Thymus (tissue), 11 donors: Measurements from ENCODE around the gene RASA3. TPM values are rescaled to one million over a fixed set of nuclear protein-coding genes. Genes with fewer than 3 reads are reported as not detected.
A peak's percentile ranks its signal among the peaks of the same experiment; 100 is the strongest.

Source experiments
- DNase-seq, 9 donors: peaks; one replicate each; pipeline ENCODE4 v3.0.0-alpha.2; 2013; ENCODE audit warnings: low spot score in 9 of 9, low read depth in 6 of 9, missing footprints in 1 of 9
- H3K27ac ChIP-seq, 2 donors: one replicate each; pipeline ENCODE4 v1.5.1; 2013; ENCODE audit warnings: control low read depth in 1 of 2, low read depth in 1 of 2, low read length in 1 of 2, mild to moderate bottlenecking in 1 of 2, moderate library complexity in 1 of 2
- H3K27me3 ChIP-seq, 2 donors: one replicate each; pipeline ENCODE4 v1.5.1; 2013; ENCODE audit warnings: low read length in 1 of 2; ENCODE audit not compliant: control insufficient read depth in 2 of 2, insufficient read depth in 1 of 2
- H3K36me3 ChIP-seq, 2 donors: one replicate each; pipeline ENCODE4 v1.5.1; 2013; ENCODE audit warnings: low read length in 1 of 2, mild to moderate bottlenecking in 1 of 2, moderate library complexity in 1 of 2; ENCODE audit not compliant: control insufficient read depth in 2 of 2, insufficient read depth in 2 of 2
- H3K4me1 ChIP-seq, 2 donors: one replicate each; pipeline ENCODE4 v1.5.1; 2013; ENCODE audit warnings: low read length in 2 of 2; ENCODE audit not compliant: control insufficient read depth in 2 of 2, insufficient read depth in 2 of 2
- H3K4me3 ChIP-seq, 2 donors: one replicate each; pipeline ENCODE4 v1.5.1; 2013; ENCODE audit warnings: low read length in 2 of 2, control low read depth in 1 of 2, mild to moderate bottlenecking in 1 of 2
- H3K9me3 ChIP-seq, 2 donors: one replicate each; pipeline ENCODE4 v1.5.1; 2013; ENCODE audit warnings: low read length in 1 of 2, mild to moderate bottlenecking in 1 of 2; ENCODE audit not compliant: control insufficient read depth in 2 of 2, insufficient read depth in 1 of 2
- WGBS: extraction: QIAGEN DNeasy Blood & Tissue Kit; methylation state at CpG from one replicate; pipeline ENCODE4 v1.1.7; 2013; 5-methylcytosine and 5-hydroxymethylcytosine counted together
- polyA plus RNA-seq: library from polyadenylated mRNA; stranded (reverse); fragments of 200-250 nt; gene quantifications from one replicate; pipeline ENCODE4 v1.2.3, GENCODE V29; 2013
- total RNA-seq: library from RNA; stranded (reverse); fragments of 120-200 nt; gene quantifications from one replicate; pipeline ENCODE4 v1.2.4, GENCODE V29; 2013
- donor health status: healthy.

Gene RASA3
- total and polyA plus RNA-seq, 2 donors: 23.8 to 25.1 TPM

- peak overlapping the region; percentile 85 to 94 for H3K27ac ChIP-seq
- WGBS: 2% methylated on average over 30 of the region's 30 CpGs
- no peaks in the 10 kb centered on the region for H3K36me3 ChIP-seq
- H3K4me1 ChIP-seq: peaks cover 18 to 69% of the 10 kb centered on the region in 2 donors
- H3K27me3 ChIP-seq: peaks cover 0 to 2% of the 10 kb centered on the region in 2 donors
- H3K4me3 ChIP-seq: peak overlapping the region; percentile 73 to 93
- DNase-seq: peak in 3 of 9 donors; percentile 53 to 86 (median 68)
- peaks cover 0 to 4% of the 10 kb centered on the region in 2 donors for H3K9me3 ChIP-seq
Observed at GRCh38 chr13:114130837-114131582, 1.4 kb downstream of the RASA3 start.

- peak overlapping the region; percentile 70 to 94 for H3K27ac ChIP-seq
- peaks cover 0 to 2% of the 10 kb centered on the region in 2 donors for H3K27me3 ChIP-seq
- H3K9me3 ChIP-seq: peaks cover 2 to 9% of the 10 kb centered on the region in 2 donors
- H3K4me3 ChIP-seq: peak overlapping the region; percentile 73 to 93
- peaks cover 21 to 74% of the 10 kb centered on the region in 2 donors for H3K4me1 ChIP-seq
- WGBS: 72% methylated on average over 18 of the region's 18 CpGs
- DNase-seq: no peak
- peaks cover 0 to 4% of the 10 kb centered on the region in 2 donors for H3K36me3 ChIP-seq
Observed at GRCh38 chr13:114130131-114130836, 2.1 kb downstream of the RASA3 start.

- H3K36me3 ChIP-seq: peaks cover 0 to 4% of the 10 kb centered on the region in 2 donors
- peaks cover 0 to 2% of the 10 kb centered on the region in 2 donors for H3K27me3 ChIP-seq
- H3K4me3 ChIP-seq: peak overlapping the region in 1 of 2 donors; percentile 93
- 80% methylated on average over 9 of the region's 9 CpGs for WGBS
- H3K27ac ChIP-seq: peak overlapping the region in 1 of 2 donors; percentile 94
- peaks cover 2 to 11% of the 10 kb centered on the region in 2 donors for H3K9me3 ChIP-seq
- H3K4me1 ChIP-seq: peaks cover 23 to 76% of the 10 kb centered on the region in 2 donors
- DNase-seq: peak in 1 of 9 donors; percentile 50
Observed at GRCh38 chr13:114129649-114130062, 2.8 kb downstream of the RASA3 start.

- peaks cover 23 to 77% of the 10 kb centered on the region in 2 donors for H3K4me1 ChIP-seq
- peaks cover 2 to 11% of the 10 kb centered on the region in 2 donors for H3K9me3 ChIP-seq
- peak in 3 of 9 donors; percentile 69 to 85 (median 69) for DNase-seq
- 26% methylated on average over 37 of the region's 37 CpGs for WGBS
- peaks cover 0 to 4% of the 10 kb centered on the region in 2 donors for H3K36me3 ChIP-seq
- peaks cover 0 to 2% of the 10 kb centered on the region in 2 donors for H3K27me3 ChIP-seq
- H3K4me3 ChIP-seq: peak overlapping the region; percentile 33 to 34
- peak overlapping the region; percentile 85 to 94 for H3K27ac ChIP-seq
Observed at GRCh38 chr13:114128624-114129522, 3.5 kb downstream of the RASA3 start.

GRCh38 chr13:114128348-114128623 lies 4.1 kb downstream of the RASA3 start:
- DNase-seq: no peak
- H3K36me3 ChIP-seq: peaks cover 0 to 4% of the 10 kb centered on the region in 2 donors
- 95% methylated on average over 5 of the region's 5 CpGs for WGBS
- H3K27me3 ChIP-seq: peaks cover 0 to 2% of the 10 kb centered on the region in 2 donors
- H3K4me3 ChIP-seq: peak overlapping the region; percentile 33 to 34
- H3K9me3 ChIP-seq: peaks cover 2 to 11% of the 10 kb centered on the region in 2 donors
- H3K4me1 ChIP-seq: peaks cover 23 to 83% of the 10 kb centered on the region in 2 donors
- peak overlapping the region; percentile 74 to 94 for H3K27ac ChIP-seq

- peak overlapping the region in 1 of 2 donors; percentile 33 for H3K4me3 ChIP-seq
- 86% methylated on average over 15 of the region's 15 CpGs for WGBS
- peak overlapping the region in 1 of 2 donors; percentile 94 for H3K27ac ChIP-seq
- peaks cover 2 to 11% of the 10 kb centered on the region in 2 donors for H3K9me3 ChIP-seq
- peaks cover 23 to 87% of the 10 kb centered on the region in 2 donors for H3K4me1 ChIP-seq
- peaks cover 0 to 4% of the 10 kb centered on the region in 2 donors for H3K36me3 ChIP-seq
- H3K27me3 ChIP-seq: peaks cover 0 to 2% of the 10 kb centered on the region in 2 donors
- DNase-seq: no peak
Observed at GRCh38 chr13:114127473-114128347, 4.7 kb downstream of the RASA3 start.

- peaks cover 0 to under 1% of the 10 kb centered on the region in 2 donors for H3K27me3 ChIP-seq
- H3K36me3 ChIP-seq: peaks cover 0 to 4% of the 10 kb centered on the region in 2 donors
- no peak overlapping the region for H3K27ac ChIP-seq
- DNase-seq: no peak
- WGBS: 96% methylated on average over 21 of the region's 21 CpGs
- H3K9me3 ChIP-seq: peaks cover 2 to 11% of the 10 kb centered on the region in 2 donors
- peaks cover 23 to 95% of the 10 kb centered on the region in 2 donors for H3K4me1 ChIP-seq
- H3K4me3 ChIP-seq: no peak overlapping the region
Observed at GRCh38 chr13:114126789-114127472, 5.5 kb downstream of the RASA3 start.
